SK-N-SH treated with all-trans-retinoic acid at 6 μM for 48 hours (cell line): Measurements from ENCODE around the gene UROC1.

Experiments
- ATAC-seq: fragments of 200-7000 bp; cut with Tn5 transposase; 3 replicates; pipeline ENCODE4 v1.9.1; 2020; ENCODE audit warnings: mild to moderate bottlenecking, moderate library complexity
- ARNTL ChIP-seq: fragments of 450-650 bp; formaldehyde crosslinking; IDR thresholded peaks from 2 replicates; pipeline ENCODE4 v1.5.0; 2020; ENCODE audit warnings: low read depth, mild to moderate bottlenecking, moderate library complexity, borderline replicate concordance
- BACH2 ChIP-seq: fragments of 250-450 bp; sonication (Bioruptor Pico); IDR thresholded peaks from 2 replicates; pipeline ENCODE4 v1.9.0; 2021; ENCODE audit warnings: mild to moderate bottlenecking, borderline replicate concordance
- CSDC2 ChIP-seq: fragments of 250-450 bp; sonication (Bioruptor Pico); IDR thresholded peaks from 2 replicates; pipeline ENCODE4 v1.5.0; 2020; ENCODE audit warnings: mild to moderate bottlenecking, moderate library complexity
- ESRRG ChIP-seq: fragments of 250-450 bp; sonication (Bioruptor Pico); IDR thresholded peaks from 2 replicates; pipeline ENCODE4 v1.6.1; 2021; ENCODE audit warnings: mild to moderate bottlenecking
- GLIS3 ChIP-seq: fragments of 250-450 bp; sonication (Bioruptor Pico); IDR thresholded peaks from 2 replicates; pipeline ENCODE4 v1.5.0; 2020; ENCODE audit warnings: mild to moderate bottlenecking, moderate library complexity
- ISL1 ChIP-seq: fragments of 250-450 bp; sonication (Bioruptor Pico); IDR thresholded peaks from 2 replicates; pipeline ENCODE4 v2.1.2; 2022; ENCODE audit warnings: mild to moderate bottlenecking, moderate library complexity
- OSR1 ChIP-seq: fragments of 250-450 bp; sonication (Bioruptor Pico); IDR thresholded peaks from 2 replicates; pipeline ENCODE4 v1.8.0; 2022; ENCODE audit warnings: moderate library complexity, mild to moderate bottlenecking, inconsistent platforms
- PPARA ChIP-seq: fragments of 250-450 bp; sonication (Bioruptor Pico); IDR thresholded peaks from 2 replicates; pipeline ENCODE4 v1.5.0; 2020; ENCODE audit warnings: mild to moderate bottlenecking, borderline replicate concordance
- RARB ChIP-seq: fragments of 250-450 bp; sonication (Bioruptor Pico); IDR thresholded peaks from 2 replicates; pipeline ENCODE4 v1.8.0; 2021; ENCODE audit warnings: mild to moderate bottlenecking, moderate library complexity
- SNAI2 ChIP-seq: fragments of 250-450 bp; sonication (Bioruptor Pico); IDR thresholded peaks from 2 replicates; pipeline ENCODE4 v1.5.0; 2020; ENCODE audit warnings: mild to moderate bottlenecking, moderate library complexity
- TCF4 ChIP-seq: fragments of 250-450 bp; sonication (Bioruptor Pico); IDR thresholded peaks from 2 replicates; pipeline ENCODE4 v1.8.0; 2021; ENCODE audit warnings: mild to moderate bottlenecking, moderate library complexity, borderline replicate concordance
- ZC3H10 ChIP-seq: fragments of 250-450 bp; sonication (Bioruptor Pico); IDR thresholded peaks from 2 replicates; pipeline ENCODE4 v1.5.1; 2021; ENCODE audit warnings: mild to moderate bottlenecking, moderate library complexity
- ZFP3 ChIP-seq: fragments of 250-450 bp; sonication (Bioruptor Pico); IDR thresholded peaks from 2 replicates; pipeline ENCODE4 v1.5.0; 2020; ENCODE audit warnings: mild to moderate bottlenecking, moderate library complexity
- ZFP30 ChIP-seq: fragments of 450-650 bp; formaldehyde crosslinking; IDR thresholded peaks from 2 replicates; pipeline ENCODE4 v1.5.0; 2022; ENCODE audit warnings: mild to moderate bottlenecking, moderate library complexity
- ZNF565 ChIP-seq: fragments of 450-650 bp; formaldehyde crosslinking; conservative IDR thresholded peaks from 2 replicates; pipeline ENCODE4 v1.5.0; 2020; ENCODE audit warnings: low read depth, mild to moderate bottlenecking, moderate library complexity
- ZNF70 ChIP-seq: fragments of 450-650 bp; formaldehyde crosslinking; IDR thresholded peaks from 2 replicates; pipeline ENCODE4 v1.5.0; 2020; ENCODE audit warnings: mild to moderate bottlenecking, moderate library complexity
- ZNF8 ChIP-seq: fragments of 450-650 bp; formaldehyde crosslinking; IDR thresholded peaks from 2 replicates; pipeline ENCODE4 v1.5.0; 2020; ENCODE audit warnings: mild to moderate bottlenecking, moderate library complexity
- TF ChIP-seq, protein P1 (sequence below): fragments of 250-450 bp; sonication (Bioruptor Pico); IDR thresholded peaks from 2 replicates; pipeline ENCODE4 v1.5.1; 2020; ENCODE audit warnings: low read depth, mild to moderate bottlenecking, moderate library complexity
- TF ChIP-seq, protein P2 (sequence below): fragments of 250-450 bp; sonication (Bioruptor Pico); IDR thresholded peaks from 2 replicates; pipeline ENCODE4 v1.8.0; 2021; ENCODE audit warnings: low read depth, mild to moderate bottlenecking, moderate library complexity, borderline replicate concordance
- TF ChIP-seq, protein P3 (sequence below): fragments of 250-450 bp; sonication (Bioruptor Pico); IDR thresholded peaks from 2 replicates; pipeline ENCODE4 v1.5.0; 2020; ENCODE audit warnings: mild to moderate bottlenecking, moderate library complexity
- TF ChIP-seq, protein P4 (sequence below): fragments of 250-450 bp; sonication (Bioruptor Pico); IDR thresholded peaks from 2 replicates; pipeline ENCODE4 v1.5.1; 2021; ENCODE audit warnings: mild to moderate bottlenecking, moderate library complexity

Gene UROC1

DNA sequence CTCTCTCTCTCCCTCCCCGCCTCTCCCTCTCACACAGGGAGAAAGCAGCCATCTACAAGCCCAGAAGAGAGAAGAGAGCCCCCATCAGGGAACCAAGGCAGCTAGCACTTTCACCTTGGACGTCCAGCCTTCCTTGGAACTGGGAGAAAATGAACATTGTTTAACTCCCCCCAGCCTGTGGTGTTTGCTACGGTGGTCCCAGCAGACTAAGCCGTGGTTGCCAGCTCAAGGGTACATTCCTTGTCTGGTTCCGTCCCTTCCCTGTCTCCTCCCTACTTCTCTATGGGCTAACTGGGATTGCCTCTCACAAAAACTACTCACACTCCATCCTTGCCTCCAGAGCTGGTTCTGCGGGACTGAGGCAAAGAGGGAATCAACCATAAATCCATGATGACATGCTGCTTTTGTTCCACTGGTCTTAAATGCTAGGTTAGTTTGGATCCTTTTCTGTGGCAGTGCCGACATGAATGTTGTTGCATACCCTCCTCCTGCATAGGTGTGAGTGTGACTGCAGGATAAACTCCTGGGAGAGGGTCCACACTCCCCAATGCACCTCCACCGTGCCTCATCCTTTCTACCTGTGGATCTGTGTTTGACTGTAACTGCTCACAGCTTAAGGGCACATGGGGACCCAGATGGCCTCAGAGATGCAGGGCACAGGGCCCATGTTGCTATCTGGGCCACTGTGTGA, 29.1 kb upstream of the UROC1 start (continued):
- TF ChIP-seq SNAI2 (CRISPR knock-in tag), result no peak

DNA sequence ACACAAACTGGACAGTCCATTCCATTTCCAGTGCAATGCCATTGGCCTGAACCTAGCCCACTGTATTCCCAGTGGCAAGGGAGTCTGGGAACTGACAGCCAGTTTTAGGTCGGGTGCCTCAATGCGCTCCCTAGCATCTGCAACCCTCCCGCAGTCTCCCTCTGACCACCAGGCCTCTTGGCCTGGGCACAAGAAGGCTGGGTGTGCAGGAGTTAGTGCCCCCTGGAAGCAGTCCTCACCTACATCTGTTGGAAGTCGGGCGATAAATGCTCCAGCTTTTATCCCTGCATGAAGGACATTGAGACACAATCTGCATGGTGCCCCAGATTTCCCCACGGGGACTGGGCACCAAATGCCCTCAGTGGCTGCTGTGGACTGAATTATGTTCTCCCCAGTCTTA, 28.4 kb upstream of the UROC1 start:
- TF ChIP-seq, protein P1, sequence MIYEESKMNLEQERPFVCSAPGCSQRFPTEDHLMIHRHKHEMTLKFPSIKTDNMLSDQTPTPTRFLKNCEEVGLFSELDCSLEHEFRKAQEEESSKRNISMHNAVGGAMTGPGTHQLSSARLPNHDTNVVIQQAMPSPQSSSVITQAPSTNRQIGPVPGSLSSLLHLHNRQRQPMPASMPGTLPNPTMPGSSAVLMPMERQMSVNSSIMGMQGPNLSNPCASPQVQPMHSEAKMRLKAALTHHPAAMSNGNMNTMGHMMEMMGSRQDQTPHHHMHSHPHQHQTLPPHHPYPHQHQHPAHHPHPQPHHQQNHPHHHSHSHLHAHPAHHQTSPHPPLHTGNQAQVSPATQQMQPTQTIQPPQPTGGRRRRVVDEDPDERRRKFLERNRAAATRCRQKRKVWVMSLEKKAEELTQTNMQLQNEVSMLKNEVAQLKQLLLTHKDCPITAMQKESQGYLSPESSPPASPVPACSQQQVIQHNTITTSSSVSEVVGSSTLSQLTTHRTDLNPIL (CRISPR knock-in tag), result no peak
- TF ChIP-seq, protein P2, sequence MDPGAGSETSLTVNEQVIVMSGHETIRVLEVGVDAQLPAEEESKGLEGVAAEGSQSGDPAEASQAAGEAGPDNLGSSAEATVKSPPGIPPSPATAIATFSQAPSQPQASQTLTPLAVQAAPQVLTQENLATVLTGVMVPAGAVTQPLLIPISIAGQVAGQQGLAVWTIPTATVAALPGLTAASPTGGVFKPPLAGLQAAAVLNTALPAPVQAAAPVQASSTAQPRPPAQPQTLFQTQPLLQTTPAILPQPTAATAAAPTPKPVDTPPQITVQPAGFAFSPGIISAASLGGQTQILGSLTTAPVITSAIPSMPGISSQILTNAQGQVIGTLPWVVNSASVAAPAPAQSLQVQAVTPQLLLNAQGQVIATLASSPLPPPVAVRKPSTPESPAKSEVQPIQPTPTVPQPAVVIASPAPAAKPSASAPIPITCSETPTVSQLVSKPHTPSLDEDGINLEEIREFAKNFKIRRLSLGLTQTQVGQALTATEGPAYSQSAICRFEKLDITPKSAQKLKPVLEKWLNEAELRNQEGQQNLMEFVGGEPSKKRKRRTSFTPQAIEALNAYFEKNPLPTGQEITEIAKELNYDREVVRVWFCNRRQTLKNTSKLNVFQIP, result no peak
- TF ChIP-seq ZNF8 (no peak), SNAI2 (CRISPR knock-in tag) (no peak), ISL1 (CRISPR knock-in tag) (no peak), CSDC2 (CRISPR knock-in tag) (no peak), TCF4 (CRISPR knock-in tag) (no peak), ESRRG (CRISPR knock-in tag) (no peak), ZC3H10 (CRISPR knock-in tag) (no peak), BACH2 (no peak), PPARA (CRISPR knock-in tag) (no peak), ZNF565 (CRISPR knock-in tag) (no peak), GLIS3 (CRISPR knock-in tag) (no peak), RARB (no peak), ARNTL (no peak), ZFP30 (CRISPR knock-in tag) (no peak), OSR1 (no peak), ZFP3 (CRISPR knock-in tag) (no peak)
- TF ChIP-seq, protein P3, sequence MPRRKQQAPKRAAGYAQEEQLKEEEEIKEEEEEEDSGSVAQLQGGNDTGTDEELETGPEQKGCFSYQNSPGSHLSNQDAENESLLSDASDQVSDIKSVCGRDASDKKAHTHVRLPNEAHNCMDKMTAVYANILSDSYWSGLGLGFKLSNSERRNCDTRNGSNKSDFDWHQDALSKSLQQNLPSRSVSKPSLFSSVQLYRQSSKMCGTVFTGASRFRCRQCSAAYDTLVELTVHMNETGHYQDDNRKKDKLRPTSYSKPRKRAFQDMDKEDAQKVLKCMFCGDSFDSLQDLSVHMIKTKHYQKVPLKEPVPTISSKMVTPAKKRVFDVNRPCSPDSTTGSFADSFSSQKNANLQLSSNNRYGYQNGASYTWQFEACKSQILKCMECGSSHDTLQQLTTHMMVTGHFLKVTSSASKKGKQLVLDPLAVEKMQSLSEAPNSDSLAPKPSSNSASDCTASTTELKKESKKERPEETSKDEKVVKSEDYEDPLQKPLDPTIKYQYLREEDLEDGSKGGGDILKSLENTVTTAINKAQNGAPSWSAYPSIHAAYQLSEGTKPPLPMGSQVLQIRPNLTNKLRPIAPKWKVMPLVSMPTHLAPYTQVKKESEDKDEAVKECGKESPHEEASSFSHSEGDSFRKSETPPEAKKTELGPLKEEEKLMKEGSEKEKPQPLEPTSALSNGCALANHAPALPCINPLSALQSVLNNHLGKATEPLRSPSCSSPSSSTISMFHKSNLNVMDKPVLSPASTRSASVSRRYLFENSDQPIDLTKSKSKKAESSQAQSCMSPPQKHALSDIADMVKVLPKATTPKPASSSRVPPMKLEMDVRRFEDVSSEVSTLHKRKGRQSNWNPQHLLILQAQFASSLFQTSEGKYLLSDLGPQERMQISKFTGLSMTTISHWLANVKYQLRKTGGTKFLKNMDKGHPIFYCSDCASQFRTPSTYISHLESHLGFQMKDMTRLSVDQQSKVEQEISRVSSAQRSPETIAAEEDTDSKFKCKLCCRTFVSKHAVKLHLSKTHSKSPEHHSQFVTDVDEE (CRISPR knock-in tag), result no peak
- TF ChIP-seq, protein P4, sequence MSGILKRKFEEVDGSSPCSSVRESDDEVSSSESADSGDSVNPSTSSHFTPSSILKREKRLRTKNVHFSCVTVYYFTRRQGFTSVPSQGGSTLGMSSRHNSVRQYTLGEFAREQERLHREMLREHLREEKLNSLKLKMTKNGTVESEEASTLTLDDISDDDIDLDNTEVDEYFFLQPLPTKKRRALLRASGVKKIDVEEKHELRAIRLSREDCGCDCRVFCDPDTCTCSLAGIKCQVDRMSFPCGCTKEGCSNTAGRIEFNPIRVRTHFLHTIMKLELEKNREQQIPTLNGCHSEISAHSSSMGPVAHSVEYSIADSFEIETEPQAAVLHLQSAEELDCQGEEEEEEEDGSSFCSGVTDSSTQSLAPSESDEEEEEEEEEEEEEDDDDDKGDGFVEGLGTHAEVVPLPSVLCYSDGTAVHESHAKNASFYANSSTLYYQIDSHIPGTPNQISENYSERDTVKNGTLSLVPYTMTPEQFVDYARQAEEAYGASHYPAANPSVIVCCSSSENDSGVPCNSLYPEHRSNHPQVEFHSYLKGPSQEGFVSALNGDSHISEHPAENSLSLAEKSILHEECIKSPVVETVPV (CRISPR knock-in tag), result no peak
- ATAC-seq, result no peak

DNA sequence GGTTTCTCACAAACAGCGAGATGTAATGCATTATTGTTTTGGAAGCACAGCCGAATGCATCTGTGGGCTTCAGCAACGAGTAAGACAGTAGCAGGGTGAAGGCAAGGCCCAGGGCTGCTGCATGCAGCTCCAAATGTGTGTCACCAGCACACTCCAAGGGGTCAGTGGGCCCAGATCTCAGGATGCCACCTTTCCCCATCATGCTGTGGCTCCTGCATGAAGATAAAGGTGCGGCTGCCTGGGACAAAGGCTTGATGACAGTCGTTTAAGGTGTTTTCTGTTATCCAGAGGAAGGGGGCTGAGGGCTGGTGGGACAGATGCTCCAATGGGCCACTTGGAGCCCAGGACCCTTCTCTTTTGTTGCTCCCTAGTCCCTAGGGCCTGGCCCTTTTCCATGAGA, 28.0 kb upstream of the UROC1 start:
- TF ChIP-seq RARB, result no peak
- TF ChIP-seq, protein P4 (CRISPR knock-in tag), result no peak
- no peak for TF ChIP-seq ESRRG (CRISPR knock-in tag)
- TF ChIP-seq PPARA (CRISPR knock-in tag), result no peak
- no peak for TF ChIP-seq ZNF70 (CRISPR knock-in tag)
- TF ChIP-seq SNAI2 (CRISPR knock-in tag), result no peak
- no peak for TF ChIP-seq CSDC2 (CRISPR knock-in tag)
- ATAC-seq, result no peak
